Measurements from ENCODE around the gene SDS.
"Not testable (repeated sequence)": the region's sequence is repeated elsewhere in the genome, so short reads cannot be mapped to it uniquely, and the experiment has no call there.

Gene SDS

DNA sequence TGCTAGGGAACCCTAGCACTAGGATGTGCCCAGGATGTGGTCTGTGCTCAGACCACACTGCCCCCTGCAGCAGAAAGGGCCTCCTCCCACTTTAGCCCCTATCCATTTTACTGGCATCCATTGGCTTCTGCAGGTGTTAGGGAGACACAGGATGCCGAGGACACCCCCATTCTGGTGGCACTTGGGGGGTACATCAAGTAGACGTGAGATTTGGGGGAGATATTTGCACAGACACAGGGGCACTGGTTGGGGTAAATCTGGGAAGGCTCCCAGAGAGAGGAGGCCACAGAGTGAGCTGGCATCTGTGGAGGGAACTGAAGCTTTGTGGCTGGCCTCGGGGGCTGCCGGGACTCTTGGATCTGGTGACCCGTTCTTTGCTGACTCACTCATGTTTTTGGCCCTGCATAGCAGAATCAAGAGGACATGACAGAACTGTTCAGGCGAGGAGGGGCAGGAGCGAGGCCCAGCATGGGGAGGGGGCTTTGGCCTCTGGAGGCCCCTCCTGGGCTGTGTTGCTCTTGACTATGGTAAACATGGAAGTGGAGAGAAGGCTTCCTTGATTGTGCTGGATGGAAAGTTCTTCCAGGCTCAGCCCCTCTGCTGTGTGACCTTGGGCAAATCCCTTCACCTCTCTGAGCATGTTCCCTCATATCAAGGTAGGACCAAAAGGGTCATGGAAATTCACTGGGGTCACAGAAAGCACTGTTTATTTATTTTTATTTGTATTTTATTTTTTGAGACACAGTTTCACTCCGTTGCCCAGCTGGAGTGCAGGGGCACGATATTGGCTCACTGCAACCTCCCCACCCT, 43.5 kb downstream of the SDS start:
- no peaks in the 10 kb centered on the region for H3K27me3 Mint-ChIP-seq
- H3K4me1 Mint-ChIP-seq = peaks cover 16% of the 10 kb centered on the region
- peak overlapping the region; percentile 93 for H3K4me3 Mint-ChIP-seq
- no peak overlapping the region for H3K27ac Mint-ChIP-seq
- H3K36me3 Mint-ChIP-seq = no peaks in the 10 kb centered on the region
- no peaks in the 10 kb centered on the region for H3K9me3 Mint-ChIP-seq

DNA sequence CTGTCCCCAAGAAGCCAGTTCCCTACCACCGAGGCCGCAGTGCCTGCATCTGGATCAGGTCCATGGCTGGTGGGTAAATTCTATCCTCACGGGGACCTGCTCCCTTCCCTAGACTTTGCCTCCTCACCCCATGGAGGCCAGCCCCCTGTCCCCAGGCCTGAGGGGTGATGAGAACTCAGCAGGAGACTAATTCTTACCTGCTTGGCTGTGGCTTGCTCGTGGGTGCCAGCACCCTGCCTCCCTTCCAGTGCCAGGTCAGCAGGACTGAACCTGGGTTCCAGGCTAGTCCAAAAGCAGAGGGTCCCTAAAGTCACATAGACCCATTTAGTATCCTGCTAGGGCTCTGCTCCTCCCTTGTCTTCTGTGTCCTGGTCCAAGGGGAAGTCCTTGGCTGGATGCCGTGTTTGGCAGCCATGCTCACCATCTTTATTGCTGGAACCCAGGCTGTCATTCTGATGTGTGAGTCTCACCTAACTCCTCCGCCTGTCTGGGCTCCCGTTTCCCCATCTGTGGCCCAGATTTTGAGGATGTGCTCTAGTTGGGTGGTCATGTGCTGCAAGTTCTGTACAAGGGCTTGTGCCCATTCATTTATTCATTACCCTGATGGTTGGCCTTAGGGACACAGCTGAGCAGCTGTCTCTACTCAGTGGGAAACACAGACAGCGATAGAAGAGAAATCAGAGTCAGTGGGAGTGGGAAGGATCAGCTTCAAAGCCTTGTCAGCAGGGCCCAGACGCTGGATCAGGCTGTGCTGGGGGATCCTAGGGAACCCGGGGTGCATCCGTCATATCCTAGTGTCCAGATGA, 44.4 kb downstream of the SDS start:
- H3K9me3 Mint-ChIP-seq = no peaks in the 10 kb centered on the region
- no peaks in the 10 kb centered on the region for H3K27me3 Mint-ChIP-seq
- H3K36me3 Mint-ChIP-seq = no peaks in the 10 kb centered on the region
- peak overlapping the region; percentile 89 for H3K27ac Mint-ChIP-seq
- H3K4me3 Mint-ChIP-seq = peak overlapping the region; percentile 93
- peaks cover 16% of the 10 kb centered on the region for H3K4me1 Mint-ChIP-seq

DNA sequence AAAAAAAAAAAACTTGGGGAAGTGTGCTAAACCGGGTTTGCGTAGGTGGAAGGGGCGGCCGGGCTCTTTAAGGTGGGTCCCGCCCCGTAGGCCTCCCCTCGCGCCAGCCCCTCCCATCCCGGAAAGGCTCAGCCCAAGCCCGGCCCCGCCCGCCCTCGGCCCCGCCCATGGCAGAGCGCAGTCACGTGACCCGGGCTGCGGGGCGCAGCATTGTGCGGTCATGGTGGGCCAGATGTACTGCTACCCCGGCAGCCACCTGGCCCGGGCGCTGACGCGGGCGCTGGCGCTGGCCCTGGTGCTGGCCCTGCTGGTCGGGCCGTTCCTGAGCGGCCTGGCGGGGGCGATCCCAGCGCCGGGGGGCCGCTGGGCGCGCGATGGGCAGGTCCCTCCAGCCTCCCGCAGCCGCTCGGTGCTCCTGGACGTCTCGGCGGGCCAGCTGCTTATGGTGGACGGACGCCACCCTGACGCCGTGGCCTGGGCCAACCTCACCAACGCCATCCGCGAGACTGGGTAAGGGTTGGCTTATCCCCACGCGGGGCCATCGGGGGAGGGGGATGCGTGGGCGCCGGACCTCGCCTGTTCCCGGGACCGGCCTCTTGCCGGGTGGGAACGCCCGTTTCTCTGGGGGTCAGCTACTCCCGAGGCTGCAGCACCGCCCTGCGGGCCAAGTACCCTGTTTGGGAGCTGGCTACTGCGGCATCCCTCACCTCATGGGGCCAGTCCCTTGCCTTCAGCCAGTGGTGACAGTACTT, 45.1 kb downstream of the SDS start, which contains the start of gene PLBD2:
TSS of gene PLBD2 (plus strand) at position 207 of the 752 bp plus-strand sequence. CDS start at position 221, 14 bp downstream.
- Mint-ChIP-seq H3K27me3 (no peaks in the 10 kb centered on the region), H3K36me3 (no peaks in the 10 kb centered on the region), H3K27ac (peak within 1 kb of the TSS; percentile 89), H3K4me1 (peaks cover 16% of the 10 kb centered on the region), H3K9me3 (no peaks in the 10 kb centered on the region), H3K4me3 (peak within 1 kb of the TSS; percentile 93)

DNA sequence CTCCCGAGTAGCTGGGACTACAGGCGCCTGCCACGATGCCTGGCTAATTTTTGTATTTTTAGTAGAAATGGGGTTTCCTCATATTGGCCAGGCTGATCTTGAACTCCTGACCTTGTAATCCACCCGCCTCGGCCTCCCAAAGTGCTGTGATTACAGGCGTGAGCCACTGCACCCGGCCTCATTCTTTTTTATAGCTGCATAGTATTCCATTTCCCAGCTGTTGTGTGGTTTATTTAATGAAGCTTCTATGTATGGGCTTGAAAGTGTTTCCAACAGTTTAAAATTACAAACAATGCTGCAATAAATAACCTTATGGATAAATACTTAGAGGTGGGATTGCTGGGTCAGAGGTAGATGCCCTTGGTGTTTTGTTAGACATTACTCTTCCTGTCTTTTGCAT, 49.5 kb downstream of the SDS start:
- H3K27me3 Mint-ChIP-seq, H3K9me3 Mint-ChIP-seq, H3K4me3 Mint-ChIP-seq, H3K27ac Mint-ChIP-seq, H3K36me3 Mint-ChIP-seq, H3K4me1 Mint-ChIP-seq: not testable (repeated sequence)

DNA sequence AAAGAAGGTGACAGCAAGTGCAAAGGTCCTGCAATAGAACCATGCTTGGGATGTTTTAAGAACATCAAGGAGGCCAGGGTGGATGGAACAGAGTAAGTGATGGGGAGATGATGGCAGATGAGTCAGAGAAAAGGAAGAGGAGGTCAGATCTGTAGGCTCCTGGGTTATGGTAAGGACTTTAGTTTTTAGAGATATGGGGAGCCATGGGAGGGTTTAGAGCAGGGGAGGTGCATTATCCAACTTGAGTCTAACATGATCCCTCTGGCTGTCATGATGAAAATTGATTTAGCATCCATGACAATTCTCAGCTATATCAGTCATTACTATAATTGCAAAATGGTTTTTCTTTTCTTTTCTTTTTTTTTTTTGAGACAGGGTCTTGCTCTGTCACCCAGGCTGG, 52.6 kb downstream of the SDS start:
- no peaks in the 10 kb centered on the region for H3K36me3 Mint-ChIP-seq
- H3K9me3 Mint-ChIP-seq = no peaks in the 10 kb centered on the region
- H3K4me3 Mint-ChIP-seq = no peak overlapping the region
- H3K27ac Mint-ChIP-seq = no peak overlapping the region
- peaks cover 4% of the 10 kb centered on the region for H3K4me1 Mint-ChIP-seq
- H3K27me3 Mint-ChIP-seq = peaks cover 4% of the 10 kb centered on the region

DNA sequence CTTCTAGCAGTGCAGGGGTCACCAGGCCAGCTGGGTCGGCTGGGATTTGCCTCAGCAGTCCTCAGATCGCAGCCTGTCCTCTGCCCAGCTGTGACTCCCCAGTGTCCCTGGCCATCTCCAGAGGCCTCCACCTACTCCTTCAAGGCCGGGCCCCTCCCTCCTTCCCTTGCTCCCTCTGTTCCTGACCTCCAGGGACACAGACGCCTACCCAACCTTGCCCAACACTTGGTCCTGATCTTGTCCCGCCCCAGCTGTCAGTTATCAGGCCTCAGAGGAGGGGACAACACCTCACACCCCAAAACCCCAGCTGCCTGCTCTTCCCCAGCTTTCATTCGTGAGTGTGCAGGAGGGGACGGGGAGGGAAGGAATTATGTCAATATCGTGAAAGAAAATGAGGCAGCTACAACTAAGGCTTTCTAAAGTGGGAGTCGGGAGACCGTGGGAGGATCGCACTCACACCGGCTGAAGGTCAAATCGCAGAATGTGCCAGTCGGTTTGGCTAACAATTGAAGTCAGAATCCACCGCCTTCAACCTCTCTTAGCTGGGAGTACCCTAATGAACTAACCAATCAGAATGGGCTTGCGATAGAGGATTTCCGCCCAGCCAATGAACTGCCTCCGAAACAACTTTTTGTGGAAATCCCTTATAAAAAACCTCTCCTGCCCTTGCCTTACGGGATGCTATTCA, 54.7 kb downstream of the SDS start:
- H3K4me1 Mint-ChIP-seq = peaks cover 4% of the 10 kb centered on the region
- no peaks in the 10 kb centered on the region for H3K9me3 Mint-ChIP-seq
- no peak overlapping the region for H3K4me3 Mint-ChIP-seq

DNA sequence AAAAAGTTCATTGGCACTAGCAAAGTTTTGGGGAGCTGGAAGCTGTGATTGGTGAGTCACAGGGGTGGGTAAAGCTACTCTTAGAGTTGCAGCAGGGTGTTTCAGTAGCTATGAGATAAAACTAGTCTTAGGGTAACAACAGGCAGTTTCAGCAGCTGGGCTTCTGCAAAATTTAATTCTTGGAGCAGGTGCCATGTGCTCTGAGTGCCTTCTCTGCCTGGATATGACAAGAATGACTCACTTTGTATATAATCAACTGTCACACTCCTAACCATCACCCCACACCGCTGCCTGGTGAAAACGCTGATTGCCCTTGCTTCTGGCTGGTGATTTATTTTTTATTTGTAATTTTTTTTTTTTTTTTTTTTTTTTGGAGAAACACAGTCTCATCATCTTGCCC, 55.8 kb downstream of the SDS start:
- no peak overlapping the region for H3K27ac Mint-ChIP-seq
- H3K27me3 Mint-ChIP-seq = peaks cover 4% of the 10 kb centered on the region
- H3K4me3 Mint-ChIP-seq = no peak overlapping the region
- no peaks in the 10 kb centered on the region for H3K36me3 Mint-ChIP-seq
- H3K4me1 Mint-ChIP-seq = peaks cover 4% of the 10 kb centered on the region
- no peaks in the 10 kb centered on the region for H3K9me3 Mint-ChIP-seq

More for the DNA sequence above, 54.7 kb downstream of the SDS start:
- no peaks in the 10 kb centered on the region for H3K36me3 Mint-ChIP-seq
- H3K27ac Mint-ChIP-seq = no peak overlapping the region
- peaks cover 4% of the 10 kb centered on the region for H3K27me3 Mint-ChIP-seq

DNA sequence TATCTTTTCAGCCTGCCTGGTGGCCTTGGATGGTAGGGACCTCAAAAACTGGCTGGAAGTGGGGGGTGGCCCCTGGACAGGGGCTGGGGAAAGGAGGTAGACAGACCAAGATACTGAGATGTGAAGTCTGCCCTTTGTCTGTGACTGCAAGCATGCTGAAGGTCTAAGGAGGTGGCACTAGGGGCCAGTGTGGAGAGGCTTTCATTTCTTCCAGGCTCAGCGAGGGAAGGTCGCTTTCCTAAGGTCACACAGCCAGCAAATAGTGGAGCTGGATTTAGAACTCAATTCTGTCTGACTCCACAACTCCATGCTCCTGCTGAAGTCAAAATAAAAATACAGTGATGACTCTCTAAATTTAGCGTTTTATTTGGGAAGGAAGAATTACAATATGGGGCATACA, 56.6 kb downstream of the SDS start:
- H3K4me1 Mint-ChIP-seq = no peaks in the 10 kb centered on the region
- no peak overlapping the region for H3K27ac Mint-ChIP-seq
- no peak overlapping the region for H3K4me3 Mint-ChIP-seq
- no peaks in the 10 kb centered on the region for H3K36me3 Mint-ChIP-seq
- H3K9me3 Mint-ChIP-seq = no peaks in the 10 kb centered on the region
- H3K27me3 Mint-ChIP-seq = peaks cover 4% of the 10 kb centered on the region

DNA sequence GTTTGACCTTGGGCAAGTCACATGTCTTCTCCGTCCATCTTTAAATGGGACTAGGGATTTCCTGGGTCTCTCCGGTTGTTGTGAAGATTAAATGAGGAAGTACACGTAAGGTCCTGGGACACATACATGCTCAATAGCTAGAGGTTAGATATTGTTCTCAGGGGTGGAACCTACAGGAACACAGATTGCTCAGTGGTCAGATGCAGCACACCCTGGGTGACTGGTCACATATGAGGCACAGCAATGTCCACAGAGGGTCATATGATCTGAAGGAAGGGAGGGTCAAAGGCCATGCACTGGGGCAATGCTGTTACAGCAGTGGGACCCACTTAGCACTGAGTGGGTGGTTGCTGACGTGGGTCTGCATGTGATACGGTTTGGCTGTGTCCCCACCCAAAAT, 57.3 kb downstream of the SDS start:
- H3K9me3 Mint-ChIP-seq = no peaks in the 10 kb centered on the region
- no peaks in the 10 kb centered on the region for H3K4me1 Mint-ChIP-seq
- no peak overlapping the region for H3K4me3 Mint-ChIP-seq
- no peak overlapping the region for H3K27ac Mint-ChIP-seq
- no peaks in the 10 kb centered on the region for H3K36me3 Mint-ChIP-seq
- peaks cover 4% of the 10 kb centered on the region for H3K27me3 Mint-ChIP-seq

DNA sequence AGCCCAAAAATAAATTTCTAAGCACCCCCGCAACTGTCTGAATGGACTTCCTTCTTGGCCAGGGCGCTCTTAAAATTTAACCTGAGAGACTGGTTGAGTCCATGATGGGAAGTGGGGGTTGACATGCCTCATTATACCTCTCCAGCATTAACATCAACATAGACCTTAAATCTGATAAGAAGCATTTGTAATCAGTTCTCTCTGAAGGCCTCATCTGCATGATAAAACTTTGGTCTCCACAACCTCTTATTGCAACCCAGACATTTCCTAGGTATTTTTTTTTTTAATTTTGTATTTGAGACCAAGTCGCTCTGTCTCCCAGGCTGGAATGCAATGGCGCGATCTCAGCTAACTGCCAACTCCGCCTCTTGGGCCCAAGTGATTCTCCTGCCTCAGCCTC, 58.4 kb downstream of the SDS start:
- no peak overlapping the region for H3K4me3 Mint-ChIP-seq
- no peaks in the 10 kb centered on the region for H3K4me1 Mint-ChIP-seq
- H3K9me3 Mint-ChIP-seq = no peaks in the 10 kb centered on the region
- no peaks in the 10 kb centered on the region for H3K36me3 Mint-ChIP-seq
- peaks cover 2% of the 10 kb centered on the region for H3K27me3 Mint-ChIP-seq
- H3K27ac Mint-ChIP-seq = no peak overlapping the region
